ENCODE results near the gene SLCO3A1.

SLCO3A1 gene

DNA sequence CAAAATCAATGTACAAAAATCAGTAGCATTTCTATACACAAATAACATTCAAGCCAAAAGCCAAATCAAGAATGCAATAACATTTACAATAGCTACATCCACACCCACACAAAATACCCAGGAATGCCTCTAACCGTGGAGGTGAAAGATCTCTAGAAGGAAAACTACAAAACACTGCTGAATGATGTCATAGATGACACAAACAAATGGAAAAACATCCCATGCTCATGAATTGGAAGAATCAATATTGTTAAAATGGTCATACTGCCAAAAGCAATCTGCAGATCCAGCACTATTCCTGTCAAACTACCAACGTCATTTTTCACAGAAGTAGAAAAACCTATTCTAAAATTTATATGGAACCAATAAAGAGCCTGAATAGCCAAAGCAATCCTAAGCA is 143.7 kb downstream of the SLCO3A1 start:
- no peak for DNase-seq (ENCODE audit: low read depth in 4 of 4, low spot score in 1 of 4)

DNA sequence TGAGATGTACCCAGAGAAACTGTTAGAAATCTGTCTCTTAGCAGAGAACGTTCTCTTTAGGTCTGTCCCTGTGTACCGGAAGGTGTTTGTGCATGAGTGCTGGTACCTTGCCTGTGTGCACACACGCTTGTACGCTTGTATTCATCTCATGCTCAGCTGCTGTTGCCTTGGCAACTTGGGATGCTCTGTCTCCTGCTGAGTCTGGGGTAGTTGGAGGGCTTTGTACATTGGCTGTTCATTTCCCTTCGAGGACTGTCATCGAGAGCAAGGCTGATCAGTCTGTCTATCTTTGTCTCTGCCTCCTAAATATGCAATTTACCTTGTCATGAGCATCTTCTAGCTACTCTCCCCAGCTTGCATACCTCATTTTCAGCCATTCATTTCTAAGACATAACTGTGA is 147.2 kb downstream of the SLCO3A1 start:
- no peak for DNase-seq (ENCODE audit: low read depth in 4 of 4, low spot score in 1 of 4)

DNA sequence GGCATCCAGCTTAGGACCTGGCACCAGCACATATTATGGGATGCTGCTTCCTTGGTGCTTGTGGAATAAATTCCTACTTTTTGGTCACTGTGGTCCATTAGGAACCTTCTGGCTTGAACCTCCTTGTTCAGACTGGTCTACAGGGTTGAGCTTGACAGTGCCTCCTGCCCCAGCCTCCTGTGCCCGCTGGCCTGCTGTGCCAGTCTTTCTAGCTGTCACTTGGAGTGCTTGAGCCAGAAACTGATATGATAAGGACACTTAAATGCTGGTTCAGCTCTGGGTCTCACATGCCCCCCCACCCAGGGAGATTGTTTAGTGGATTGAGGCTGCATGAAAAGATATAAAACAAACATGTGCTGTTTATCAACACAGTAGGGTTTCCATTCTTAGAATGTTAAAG is 147.8 kb downstream of the SLCO3A1 start:
- no peak for DNase-seq (ENCODE audit: low read depth in 4 of 4, low spot score in 1 of 4)

DNA sequence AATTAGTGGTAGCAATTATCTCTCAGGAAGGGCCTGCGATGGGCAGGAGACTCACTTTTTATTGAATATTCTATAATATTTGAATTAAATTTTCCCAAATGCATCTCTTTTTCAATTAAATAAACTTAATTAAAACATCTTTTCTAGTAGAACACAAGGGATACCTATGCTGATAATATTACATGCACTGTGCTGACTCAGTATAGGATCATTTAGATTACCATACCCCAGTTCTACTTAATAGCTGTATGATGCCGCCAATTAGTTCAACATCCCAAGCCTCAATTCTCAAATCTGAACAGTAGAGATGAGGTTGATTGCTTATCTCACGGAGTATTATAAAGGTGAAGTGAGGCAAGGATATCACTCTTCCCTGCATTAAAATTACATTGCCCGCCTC is 149.2 kb downstream of the SLCO3A1 start:
- DNase-seq (ENCODE audit: low read depth in 4 of 4, low spot score in 1 of 4): no peak

DNA sequence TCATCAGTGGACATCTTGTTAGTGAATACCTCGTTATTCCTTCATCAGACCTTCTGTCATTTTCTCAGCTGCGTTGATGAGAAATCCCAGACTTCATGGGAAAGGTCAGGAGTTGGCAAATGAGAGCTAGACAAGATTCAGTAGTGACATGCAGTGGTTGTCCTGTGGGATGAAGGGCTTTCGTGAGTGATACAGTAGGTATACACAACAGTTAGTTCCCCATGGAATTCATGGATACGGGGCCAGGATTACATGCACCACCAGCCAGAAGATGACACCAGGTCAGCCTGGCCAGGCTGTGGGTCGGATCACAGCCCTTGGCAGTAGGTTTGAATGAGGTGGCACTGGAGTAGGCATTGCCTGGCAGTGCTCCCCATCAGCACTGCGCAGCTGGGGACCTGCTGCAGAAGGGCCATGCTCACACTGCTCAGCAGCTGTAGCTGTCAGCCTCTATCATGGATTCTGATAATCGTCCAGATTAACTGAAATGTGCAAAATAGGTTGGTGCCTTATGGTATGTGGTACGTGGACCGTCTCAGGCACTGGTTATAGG is 150.1 kb downstream of the SLCO3A1 start:
- DNase-seq (ENCODE audit: low read depth in 4 of 4, low spot score in 1 of 4): no peak

DNA sequence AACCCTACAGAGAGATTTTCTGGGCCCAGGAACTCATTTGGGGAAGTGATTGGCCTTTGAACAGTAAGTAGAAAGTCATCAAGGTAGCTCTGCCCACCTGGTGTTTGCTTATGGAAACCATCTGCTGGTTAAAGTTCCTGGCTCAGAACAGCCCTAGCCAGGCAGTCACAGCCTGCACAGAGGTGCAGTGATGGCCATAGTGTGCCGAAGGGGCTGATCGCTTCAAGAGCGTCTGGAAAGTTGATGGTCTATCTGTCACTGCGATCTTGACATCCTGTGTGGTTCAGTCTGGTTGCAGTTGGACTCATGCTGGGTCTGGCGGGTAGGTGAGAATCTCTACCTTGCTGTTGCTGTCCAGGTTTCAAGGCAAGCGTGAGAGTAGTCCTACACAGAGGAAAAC is 151.6 kb downstream of the SLCO3A1 start:
- no peak for DNase-seq (ENCODE audit: low read depth in 4 of 4, low spot score in 1 of 4)

DNA sequence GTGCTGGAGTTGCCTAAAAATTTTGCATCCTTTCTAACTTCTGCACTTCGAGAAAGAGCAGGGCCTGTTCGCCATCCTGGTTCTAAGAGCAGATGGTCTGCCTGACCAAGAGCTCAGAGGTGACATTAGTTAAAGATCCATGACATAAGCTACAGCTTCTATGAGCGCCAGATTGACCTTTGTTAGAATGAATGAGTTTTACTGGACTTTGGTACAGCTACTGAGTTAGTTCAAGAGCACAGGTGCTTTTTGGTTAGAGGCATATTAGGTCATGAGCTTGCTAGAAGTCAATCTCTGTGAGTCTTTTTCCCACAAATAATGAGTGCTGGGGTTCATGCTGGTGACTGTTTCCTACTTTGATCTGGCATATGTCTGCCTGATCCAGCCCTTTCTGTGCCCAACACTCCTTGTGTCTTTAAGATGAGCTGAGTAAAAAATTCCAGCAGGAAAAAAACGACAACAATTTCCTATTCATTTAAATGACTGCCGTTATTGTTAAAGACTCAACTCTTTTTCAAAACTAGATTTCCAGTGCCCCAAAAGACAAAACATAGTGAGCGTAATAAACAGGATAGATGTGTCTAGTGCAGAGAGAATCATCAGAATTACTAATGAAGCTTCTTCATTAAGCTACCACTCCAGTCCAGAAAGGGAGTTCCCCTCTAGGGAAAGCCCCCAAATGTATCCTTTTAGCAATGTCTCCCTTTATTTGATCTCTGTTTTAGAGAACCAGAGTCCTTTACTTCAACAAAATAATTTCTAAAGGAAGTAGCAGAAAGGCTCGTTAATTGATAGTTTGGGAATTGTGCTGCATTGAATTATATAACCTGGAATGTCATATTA is 152.9 kb downstream of the SLCO3A1 start:
- DNase-seq (ENCODE audit: low read depth in 4 of 4, low spot score in 1 of 4): no peak

DNA sequence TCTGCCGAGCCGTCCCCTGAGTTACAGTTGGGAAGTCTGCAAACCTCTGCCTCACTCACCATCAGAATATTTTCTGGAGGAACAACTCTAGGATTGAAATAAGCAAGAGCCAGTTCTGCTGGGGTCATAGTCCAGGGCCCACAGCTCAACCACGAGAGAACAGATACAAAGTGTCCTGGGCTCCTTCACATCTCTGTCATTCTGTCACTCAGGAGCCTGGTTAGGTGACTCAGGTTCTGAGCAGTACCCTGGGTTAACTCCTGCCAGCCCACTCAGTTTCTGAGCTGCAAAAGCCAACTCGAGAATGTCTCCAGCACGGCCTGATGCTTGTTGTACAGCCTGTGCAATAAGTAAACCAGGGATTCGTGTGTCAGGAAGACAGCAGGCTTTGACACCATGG is 155.7 kb downstream of the SLCO3A1 start:
- DNase-seq (ENCODE audit: low read depth in 4 of 4, low spot score in 1 of 4): no peak

DNA sequence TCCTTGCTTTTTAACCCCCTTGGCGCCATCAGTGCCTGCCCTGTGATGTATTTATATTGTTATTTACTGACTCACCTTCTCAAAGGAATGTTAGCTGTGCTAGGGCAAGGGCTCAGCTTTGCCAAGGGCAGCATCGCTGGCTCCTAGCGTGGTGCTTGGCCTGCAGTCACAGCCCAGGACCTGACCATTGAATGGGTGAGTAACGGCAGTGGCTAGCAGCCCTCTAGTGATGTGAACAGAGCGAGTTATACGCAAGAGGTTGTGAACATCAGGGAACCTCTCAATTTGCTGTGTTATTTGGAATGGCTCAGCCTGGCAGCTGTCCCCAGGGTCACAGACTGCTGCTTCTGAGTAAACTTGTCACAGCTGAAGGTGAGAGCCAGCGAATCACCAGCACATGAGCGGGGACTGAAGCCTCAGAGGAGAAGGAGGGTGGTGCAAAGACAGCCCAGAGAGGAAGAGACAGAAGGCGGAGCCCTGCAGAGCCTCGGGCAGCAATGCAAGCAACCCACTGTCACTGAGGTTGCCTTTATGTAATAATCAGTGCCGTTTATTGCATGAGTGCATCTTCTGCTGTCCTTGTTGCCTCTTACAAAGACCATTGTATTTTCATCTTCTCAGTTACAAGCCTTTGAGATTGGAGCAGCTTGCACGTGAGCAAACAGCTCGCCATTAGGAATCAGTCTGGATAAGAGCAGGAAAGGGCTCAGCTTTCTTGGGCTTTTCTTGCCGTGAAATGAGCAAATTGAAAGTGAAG is 158.3 kb downstream of the SLCO3A1 start:
- DNase-seq (ENCODE audit: low read depth in 4 of 4, low spot score in 1 of 4): peak in 1 of 4 experiments; percentile 13

DNA sequence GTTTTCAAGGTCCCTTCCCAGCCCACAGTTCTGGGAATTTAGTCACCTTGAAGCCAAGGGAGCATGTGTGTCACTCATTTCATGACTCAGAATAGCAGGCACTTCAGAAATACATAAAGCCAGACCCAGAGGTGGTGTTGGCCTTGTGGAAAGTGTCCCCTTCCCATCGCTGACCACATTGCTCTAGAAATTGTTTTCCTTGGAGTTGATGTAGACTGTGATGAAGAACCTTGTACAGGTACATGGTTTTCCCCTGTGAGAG is 158.8 kb downstream of the SLCO3A1 start:
- DNase-seq (ENCODE audit: low read depth in 4 of 4, low spot score in 1 of 4): peak in 1 of 4 experiments; percentile 13

DNA sequence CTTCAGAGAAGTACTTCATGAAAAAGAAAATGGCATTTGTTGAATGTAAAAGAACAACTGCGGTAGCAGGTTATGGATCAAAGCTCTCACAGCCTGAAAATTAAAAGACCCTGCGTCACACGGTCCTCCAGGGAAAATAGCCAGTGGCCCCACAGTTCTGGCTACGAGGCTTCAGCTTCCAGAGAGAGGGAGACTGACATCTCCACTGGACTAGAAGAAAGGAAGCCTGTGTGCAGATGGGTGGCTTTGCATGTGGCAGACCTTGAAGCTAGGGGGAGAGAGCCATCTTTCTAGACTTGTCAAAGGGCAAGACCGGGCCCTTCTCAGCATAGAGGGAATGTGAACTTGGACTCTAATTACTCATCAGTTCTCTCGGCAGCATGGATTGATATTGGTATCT is 159.4 kb downstream of the SLCO3A1 start:
- DNase-seq (ENCODE audit: low read depth in 4 of 4, low spot score in 1 of 4): no peak

DNA sequence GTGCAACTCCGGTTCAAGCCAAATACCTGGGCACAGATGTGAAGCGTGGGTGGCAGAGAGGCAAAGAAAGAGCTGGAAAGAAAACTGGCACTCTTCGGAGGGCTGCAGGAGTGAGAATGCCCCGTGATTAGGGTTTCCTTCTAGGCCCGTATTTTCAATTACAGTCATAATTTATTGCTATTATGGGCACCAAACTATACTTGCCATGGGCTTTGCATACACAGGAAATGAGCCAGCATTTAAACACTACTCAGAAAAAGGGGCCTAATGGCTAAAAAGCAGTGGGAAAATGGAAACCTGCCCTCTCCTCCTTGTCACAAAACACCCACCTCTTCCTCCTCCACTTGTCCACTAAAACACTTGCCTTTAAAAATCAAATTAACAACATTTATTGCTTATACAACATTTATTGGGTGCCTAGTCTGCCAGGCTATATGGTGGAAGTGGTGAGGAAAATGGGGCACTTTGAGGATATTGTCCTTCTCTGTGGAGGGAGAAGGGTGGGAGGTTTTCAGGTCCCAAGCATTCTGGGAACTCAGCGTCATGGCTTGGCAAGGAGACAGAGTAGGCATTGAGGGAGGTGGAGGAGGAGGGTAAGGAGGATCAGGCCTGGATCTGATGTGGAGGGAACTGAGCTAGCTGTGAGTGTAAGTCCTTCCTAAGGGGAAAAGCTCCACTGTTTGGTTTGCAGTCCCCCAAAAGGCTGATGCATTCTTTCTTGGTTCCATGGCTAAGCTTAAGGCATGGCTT is 160.9 kb downstream of the SLCO3A1 start:
- DNase-seq (ENCODE audit: low read depth in 4 of 4, low spot score in 1 of 4): no peak

DNA sequence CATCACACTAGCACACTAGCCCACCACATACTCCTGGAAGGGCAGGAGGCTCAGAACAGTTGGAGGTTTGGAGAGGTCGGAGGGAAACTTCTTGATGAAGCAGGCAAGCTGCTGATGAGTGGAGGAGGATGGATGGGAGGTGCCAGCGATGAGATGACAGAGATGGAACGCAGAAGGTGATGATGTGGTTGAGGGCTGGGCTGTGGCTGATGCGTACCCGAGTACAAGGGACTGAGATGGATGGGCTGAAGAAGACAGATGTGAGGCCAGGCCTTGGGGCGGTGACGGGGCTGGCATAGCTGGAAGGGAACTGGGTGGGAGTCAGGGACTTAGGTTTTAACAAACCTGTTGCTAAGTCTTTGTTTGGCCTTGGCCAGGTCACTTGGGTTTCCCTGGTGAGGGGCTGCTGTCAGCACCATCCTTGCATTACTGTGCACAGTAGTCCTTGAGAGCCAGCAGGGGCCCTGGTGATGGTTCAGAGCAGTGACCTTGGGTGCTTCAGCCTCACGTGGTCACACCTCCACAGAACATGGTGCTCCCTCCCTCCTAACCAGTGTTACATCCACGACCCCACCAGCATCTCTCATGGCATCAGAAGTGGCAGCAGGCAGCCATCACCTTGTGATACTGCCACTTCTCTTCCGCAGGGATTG is 164.5 kb downstream of the SLCO3A1 start:
- DNase-seq (ENCODE audit: low read depth in 4 of 4, low spot score in 1 of 4): no peak

DNA sequence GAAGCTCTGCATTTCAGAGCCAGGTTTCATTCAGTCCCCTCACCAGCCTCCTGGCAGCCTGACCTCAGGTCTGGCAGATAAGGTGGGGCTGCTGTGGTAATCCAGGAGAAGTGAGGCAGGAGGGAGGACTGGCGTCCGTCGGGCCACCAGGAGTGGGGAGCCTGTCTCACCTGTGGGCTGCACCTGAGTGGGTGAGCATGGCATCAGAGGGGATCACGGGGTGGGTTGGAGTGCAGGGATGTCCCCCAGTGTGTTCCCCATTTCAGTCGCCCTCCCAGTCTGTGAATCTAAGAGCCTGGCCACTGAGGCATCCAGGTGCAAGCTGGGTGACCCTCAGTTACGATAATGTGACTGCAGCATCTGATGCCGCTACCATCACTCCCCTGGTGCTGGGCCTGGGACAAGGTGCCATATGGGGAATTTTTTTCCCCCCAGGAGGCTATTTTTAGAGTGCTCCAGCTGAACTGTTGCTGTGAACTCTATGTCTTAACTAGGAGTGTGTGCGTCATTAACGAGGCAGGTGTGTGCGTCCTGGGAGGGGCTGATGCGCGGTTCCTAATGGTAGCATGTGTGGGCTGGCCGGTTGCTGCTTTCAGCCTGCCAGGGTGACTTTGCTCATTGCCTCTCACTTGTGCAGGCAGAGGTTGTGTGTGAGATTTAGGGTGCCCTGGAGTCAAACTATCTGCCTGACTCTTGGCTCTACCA is 165.2 kb downstream of the SLCO3A1 start:
- no peak for DNase-seq (ENCODE audit: low read depth in 4 of 4, low spot score in 1 of 4)

DNA sequence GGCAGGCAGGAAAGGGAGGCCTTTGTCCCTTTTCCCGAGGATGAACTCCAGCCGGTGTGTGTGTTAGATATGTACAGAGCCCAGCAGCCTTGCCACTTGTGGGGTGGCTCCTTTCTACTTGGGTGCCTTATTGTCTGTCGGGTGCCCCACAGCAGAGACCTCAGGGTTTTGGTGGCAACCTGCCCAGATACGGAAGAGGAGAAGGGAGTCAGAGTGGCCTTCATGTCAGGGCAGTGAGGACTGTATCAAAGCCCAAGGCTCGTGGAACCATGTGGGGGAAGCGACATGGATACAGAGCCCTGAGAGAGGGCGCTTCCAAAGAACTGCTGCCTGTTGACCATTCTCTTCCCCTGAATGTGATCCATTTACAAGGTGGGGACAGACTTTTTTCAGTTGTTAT is 166.2 kb downstream of the SLCO3A1 start:
- no peak for DNase-seq (ENCODE audit: low read depth in 4 of 4, low spot score in 1 of 4)

DNA sequence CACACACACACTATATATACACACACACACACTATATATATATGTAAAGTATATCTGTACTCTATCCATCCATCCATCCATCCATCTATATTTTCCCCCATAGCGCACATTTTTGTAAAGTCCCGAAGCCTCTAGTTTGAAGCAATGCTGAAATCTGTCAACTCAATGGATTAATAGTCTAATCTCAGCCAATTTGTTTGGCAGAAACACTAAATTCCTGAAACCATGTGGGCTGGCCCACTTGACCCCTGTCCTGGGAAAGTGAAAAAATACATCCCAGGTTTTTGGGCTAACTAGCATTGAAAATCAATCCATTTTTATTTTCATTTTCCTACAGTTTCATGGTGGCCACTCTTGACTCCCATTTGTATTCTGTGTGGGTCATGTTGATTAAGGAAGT is 166.7 kb downstream of the SLCO3A1 start:
- DNase-seq (ENCODE audit: low read depth in 4 of 4, low spot score in 1 of 4): no peak

DNA sequence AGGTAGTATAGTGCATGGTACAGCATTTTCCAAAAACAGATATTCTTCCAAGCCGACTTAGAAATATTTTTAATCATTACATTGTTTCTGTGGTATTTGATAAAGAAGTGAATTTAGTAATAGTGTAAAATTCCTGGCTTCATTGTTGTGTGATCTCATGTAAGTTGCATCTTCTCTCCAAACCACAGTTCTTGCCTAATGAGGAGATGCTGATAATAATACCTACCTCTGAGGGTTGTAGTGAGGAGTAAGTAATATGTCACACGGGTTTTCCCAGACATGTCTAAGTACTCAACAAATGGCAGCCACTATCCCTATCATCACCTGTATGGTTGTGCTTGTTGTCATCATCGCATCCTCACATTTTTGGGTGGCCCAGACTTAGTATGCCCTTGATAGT is 167.3 kb downstream of the SLCO3A1 start:
- no peak for DNase-seq (ENCODE audit: low read depth in 4 of 4, low spot score in 1 of 4)

DNA sequence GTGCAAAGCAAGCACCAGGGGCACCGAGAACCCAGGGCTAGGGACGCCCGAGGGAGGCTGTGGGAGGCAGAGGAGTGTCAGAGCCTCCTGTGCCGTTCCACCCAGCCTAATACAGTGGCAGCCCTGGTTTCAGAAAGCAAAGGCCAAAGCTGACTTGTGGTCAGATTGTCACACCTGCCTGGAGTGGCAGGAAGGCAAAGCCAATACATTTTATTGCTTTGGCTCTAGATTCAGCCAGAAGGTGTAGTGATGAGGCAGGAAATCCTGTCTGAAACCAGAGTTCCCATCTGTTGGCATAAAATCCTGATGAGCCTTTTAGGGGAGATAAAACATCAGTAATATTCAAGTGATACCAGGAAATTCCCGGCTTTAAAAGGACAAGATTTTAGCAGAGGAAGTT is 168.3 kb downstream of the SLCO3A1 start:
- DNase-seq (ENCODE audit: low read depth in 4 of 4, low spot score in 1 of 4): no peak

DNA sequence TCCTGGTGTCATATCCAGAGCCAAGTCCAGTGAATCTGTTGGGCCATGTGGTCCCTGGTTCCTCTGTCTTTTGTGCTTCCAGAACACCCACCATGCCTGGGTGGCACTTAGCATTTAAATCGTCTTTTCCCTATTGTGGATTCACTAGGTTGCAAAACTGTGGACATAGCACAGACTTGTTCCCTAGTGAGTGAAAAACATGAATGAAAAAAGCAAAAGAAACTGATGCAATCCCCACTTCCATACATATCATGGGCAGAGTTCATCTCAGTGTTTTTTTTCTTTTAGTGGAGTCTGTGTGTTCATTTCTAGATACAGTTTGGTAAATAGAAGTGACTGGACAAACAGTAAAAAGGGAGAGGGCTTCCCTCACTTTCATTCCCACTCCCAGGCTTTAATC is 170.5 kb downstream of the SLCO3A1 start:
- no peak for DNase-seq (ENCODE audit: low read depth in 4 of 4, low spot score in 1 of 4)

DNA sequence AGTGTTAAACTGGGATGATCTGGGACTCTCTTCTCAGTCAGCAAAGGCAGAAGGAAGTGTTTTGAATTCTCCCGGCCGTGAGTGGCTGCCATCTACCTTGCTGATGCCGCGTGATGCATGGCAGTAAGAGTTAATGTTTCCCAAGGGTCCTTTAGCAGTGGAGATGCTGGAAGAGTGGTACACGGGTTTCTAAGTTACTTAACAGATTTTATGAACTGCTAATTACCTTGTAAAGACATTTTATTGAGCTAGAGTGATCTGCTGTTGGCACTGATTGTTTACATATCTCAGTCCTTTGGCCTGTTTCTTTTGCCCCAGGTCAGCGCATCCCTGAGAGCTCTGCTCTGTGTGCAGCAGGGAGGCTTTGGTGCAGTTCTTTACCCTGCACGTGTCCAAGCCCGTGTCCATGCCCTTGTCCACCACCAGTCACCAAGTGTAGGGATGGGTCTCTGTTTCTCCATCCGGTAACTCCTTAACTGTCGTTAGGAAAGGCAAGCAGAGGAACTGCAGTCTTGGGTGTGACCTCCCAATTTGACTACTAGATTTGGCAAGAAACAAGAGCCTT is 172.3 kb downstream of the SLCO3A1 start:
- DNase-seq (ENCODE audit: low read depth in 4 of 4, low spot score in 1 of 4): no peak

DNA sequence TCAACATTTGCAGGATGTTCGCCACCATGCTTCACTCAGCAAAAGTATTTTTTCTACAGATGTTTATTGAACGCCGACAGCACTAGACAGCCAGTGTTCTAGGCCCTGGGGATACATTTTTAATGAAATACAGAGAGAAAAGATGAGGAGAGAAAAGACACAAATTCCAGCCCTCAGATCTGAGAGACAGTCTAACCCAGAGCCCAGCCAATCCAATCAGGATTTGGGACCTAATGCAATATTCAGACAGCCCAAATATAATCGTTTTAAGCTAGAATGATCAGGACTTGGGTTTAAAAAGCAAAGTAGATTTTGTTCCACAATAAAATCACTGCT is 174.8 kb downstream of the SLCO3A1 start:
- no peak for DNase-seq (ENCODE audit: low read depth in 4 of 4, low spot score in 1 of 4)

Data from stimulated activated CD4-positive, alpha-beta T cell treated with anti-CD3 and anti-CD28 coated beads, Interleukin-1b, Interleukin-23, amount 100 ng/mL, for 24 hours (primary cell).